SK-N-SH (cell line): ENCODE data around the gene TRAPPC2B. TPM values are rescaled to one million over a fixed set of nuclear protein-coding genes. Genes with fewer than 3 reads are reported as not detected.

Source experiments
- CTCF ChIA-PET: fragments of 300-600, 350-600 bp; formaldehyde crosslinking; extraction: SDS; loops from one replicate; lab custom pipeline; 2021; lab: Yijun Ruan, JAX
- POLR2A ChIA-PET: fragments of 350-600 bp; sonication (Branson Sonifier 250); formaldehyde crosslinking; extraction: SDS; loops from one replicate; lab custom pipeline; 2020; ENCODE audit warnings: antibody characterized with exemption, inconsistent platforms; lab: Yijun Ruan, JAX
- DNase-seq: peaks from one replicate; pipeline ENCODE4 v3.0.0; 2012
- H2AFZ ChIP-seq: fragments of 200-600 bp; sonication (generic); 2 replicates; pipeline ENCODE4 v1.8.1; 2016; ENCODE audit warnings: antibody characterized with exemption, mild to moderate bottlenecking, low read depth
- H3F3A ChIP-seq: fragments of 200-600 bp; sonication (generic); replicated peaks from 2 replicates; pipeline ENCODE3; 2016; ENCODE audit warnings: antibody characterized with exemption, mild to moderate bottlenecking; ENCODE audit not compliant: insufficient read depth
- H3K27ac ChIP-seq, 2 experiments: fragments of 200-500 bp in 1 of 2; fragments of 200-600 bp in 1 of 2; sonication (Bioruptor generic) in 1 of 2; sonication (generic), shearing (Covaris generic) in 1 of 2; 2 replicates each; pipeline versions ENCODE4 v1.5.1 to v1.6.1; 2014 to 2016; ENCODE audit warnings: low read depth in 2 of 2, inconsistent platforms in 1 of 2, low read length in 1 of 2, mild to moderate bottlenecking in 1 of 2, mixed read lengths in 1 of 2
- H3K27me3 ChIP-seq: fragments of 200-600 bp; sonication (generic), shearing (Covaris generic); 2 replicates; pipeline ENCODE4 v1.6.1; 2016; ENCODE audit warnings: mixed run types; ENCODE audit not compliant: insufficient read depth
- H3K36me3 ChIP-seq, 2 experiments: fragments of 200-500 bp in 1 of 2; fragments of 200-600 bp in 1 of 2; sonication (Bioruptor generic) in 1 of 2; sonication (generic) in 1 of 2; replicated peaks in 1 of 2; 2 replicates each; pipeline versions ENCODE3 to v1.5.1; 2014 to 2016; ENCODE audit warnings: low read length in 1 of 2, mild to moderate bottlenecking in 1 of 2; ENCODE audit not compliant: insufficient read depth in 2 of 2, control insufficient read depth in 1 of 2
- H3K4me1 ChIP-seq, 2 experiments: fragments of 200-500 bp in 1 of 2; fragments of 200-600 bp in 1 of 2; sonication (Bioruptor generic) in 1 of 2; sonication (generic), shearing (Covaris generic) in 1 of 2; 2 replicates each; pipeline versions ENCODE4 v1.5.1 to v1.6.1; 2014 to 2016; ENCODE audit warnings: low read depth in 1 of 2, low read length in 1 of 2, mixed run types in 1 of 2; ENCODE audit not compliant: insufficient read depth in 2 of 2, control insufficient read depth in 1 of 2
- H3K4me2 ChIP-seq: fragments of 200-600 bp; sonication (generic), shearing (Covaris generic); 2 replicates; pipeline ENCODE4 v1.6.1; 2017; ENCODE audit warnings: mixed run types
- H3K4me3 ChIP-seq, 2 experiments: fragments of 200-500 bp in 1 of 2; fragments of 200-600 bp in 1 of 2; sonication (Bioruptor generic) in 1 of 2; sonication (generic), shearing (Covaris generic) in 1 of 2; 2 replicates each; pipeline versions ENCODE4 v1.5.1 to v1.8.1; 2014 to 2016; ENCODE audit warnings: low read depth in 2 of 2, inconsistent platforms in 1 of 2, low read length in 1 of 2, mild to moderate bottlenecking in 1 of 2, mixed read lengths in 1 of 2, moderate library complexity in 1 of 2
- H3K79me2 ChIP-seq: fragments of 200-600 bp; sonication (generic); 2 replicates; pipeline ENCODE4 v1.8.1; 2017; ENCODE audit warnings: mild to moderate bottlenecking; ENCODE audit not compliant: insufficient read depth
- H3K9ac ChIP-seq: fragments of 200-600 bp; sonication (generic); 2 replicates; pipeline ENCODE4 v1.6.1; 2017; ENCODE audit warnings: mixed run types
- H3K9me2 ChIP-seq: fragments of 200-600 bp; sonication (generic); 2 replicates; pipeline ENCODE4 v1.6.1; 2017; ENCODE audit warnings: mixed run types
- H3K9me3 ChIP-seq: fragments of 200-600 bp; sonication (generic); 2 replicates; pipeline ENCODE4 v1.6.1; 2017; ENCODE audit warnings: mixed run types, mild to moderate bottlenecking, moderate library complexity
- H4K20me1 ChIP-seq: fragments of 200-600 bp; sonication (generic); 2 replicates; pipeline ENCODE4 v1.6.1; 2017; ENCODE audit warnings: mild to moderate bottlenecking, mixed run types; ENCODE audit not compliant: insufficient read depth
- ELF1 ChIP-seq: IDR thresholded peaks from 2 replicates; pipeline ENCODE4 v1.4.0; 2012
- EP300 ChIP-seq, 2 experiments: IDR thresholded peaks; 2 replicates each; pipeline versions ENCODE4 v1.4.0 to v1.6.1; 2012; ENCODE audit warnings: borderline replicate concordance in 1 of 2, low read depth in 1 of 2, low read length in 1 of 2
- FOSL2 ChIP-seq: IDR thresholded peaks from 2 replicates; pipeline ENCODE4 v1.4.0; 2012; ENCODE audit warnings: low read depth, mild to moderate bottlenecking, moderate library complexity, borderline replicate concordance
- GATA2 ChIP-seq: sonication (generic); formaldehyde crosslinking; IDR thresholded peaks from 2 replicates; pipeline ENCODE4 v1.5.0; 2020; ENCODE audit warnings: mild to moderate bottlenecking, missing genetic modification reagents
- MAX ChIP-seq: IDR thresholded peaks from 2 replicates; pipeline ENCODE4 v1.4.0; 2012; ENCODE audit warnings: low read depth
- MEF2A ChIP-seq: IDR thresholded peaks from 2 replicates; pipeline ENCODE4 v1.4.0; 2012; ENCODE audit warnings: low read depth, borderline replicate concordance
- NFIC ChIP-seq: IDR thresholded peaks from 2 replicates; pipeline ENCODE4 v1.4.0; 2012; ENCODE audit warnings: borderline replicate concordance
- NRF1 ChIP-seq: IDR thresholded peaks from 2 replicates; pipeline ENCODE4 v1.6.1; 2012; ENCODE audit warnings: low read depth, mild to moderate bottlenecking, low read length
- PBX3 ChIP-seq: IDR thresholded peaks from 2 replicates; pipeline ENCODE4; 2012
- RAD21 ChIP-seq: IDR thresholded peaks from 2 replicates; pipeline ENCODE4 v1.6.1; 2012; ENCODE audit warnings: mild to moderate bottlenecking, low read length
- REST ChIP-seq: IDR thresholded peaks from 2 replicates; pipeline ENCODE4 v1.6.1; 2012; ENCODE audit warnings: mild to moderate bottlenecking, low read depth, low read length, moderate library complexity
- RFX5 ChIP-seq: IDR thresholded peaks from 2 replicates; pipeline ENCODE4 v1.6.1; 2012; ENCODE audit warnings: mild to moderate bottlenecking, improper control_type of control experiment, low read length
- RXRA ChIP-seq: IDR thresholded peaks from 2 replicates; pipeline ENCODE4 v1.4.0; 2012; ENCODE audit warnings: low read depth, mild to moderate bottlenecking, borderline replicate concordance
- SIN3A ChIP-seq: IDR thresholded peaks from 2 replicates; pipeline ENCODE4 v1.6.1; 2012; ENCODE audit warnings: low read depth, mild to moderate bottlenecking, low read length, moderate library complexity, borderline replicate concordance
- TEAD4 ChIP-seq: IDR thresholded peaks from 2 replicates; pipeline ENCODE4 v1.4.0; 2012; ENCODE audit warnings: mild to moderate bottlenecking, borderline replicate concordance; ENCODE audit not compliant: insufficient read depth
- USF1 ChIP-seq: IDR thresholded peaks from 2 replicates; pipeline ENCODE4 v1.4.0; 2012; ENCODE audit warnings: low read depth, borderline replicate concordance
- USF2 ChIP-seq: fragments of 150-350 bp; IDR thresholded peaks from 2 replicates; pipeline ENCODE4 v1.6.1; 2017; ENCODE audit warnings: antibody characterized with exemption, low read length, low read depth, borderline replicate concordance
- ZBTB33 ChIP-seq: IDR thresholded peaks from 2 replicates; pipeline ENCODE4 v1.4.0; 2012; ENCODE audit warnings: low read depth, borderline replicate concordance
- WGBS: methylation state at CpG from one replicate; pipeline ENCODE4 v1.1.6; 2017; ENCODE audit warnings: low lambda C conversion rate; 5-methylcytosine and 5-hydroxymethylcytosine counted together
- polyA plus RNA-seq, 3 experiments: library from polyadenylated mRNA; depleted of rRNA; stranded (reverse); fragments of >200 nt; gene quantifications; 2 replicates each; pipeline ENCODE4 v1.2.3, GENCODE V29; 2012

Gene TRAPPC2B
- polyA plus RNA-seq, 1 of the 3 experiments (the other 2 are of a cell fraction) = 21.0 TPM

GRCh38 chr19:57334191-57334590, 29.2 kb upstream of the TRAPPC2B start:
- H3F3A ChIP-seq = peaks cover 5% of the 10 kb centered on the region
- H2AFZ ChIP-seq = no peak overlapping the region
- no peak overlapping the region for H3K9ac ChIP-seq
- H3K27ac ChIP-seq = no peak overlapping the region
- H3K4me2 ChIP-seq = no peak overlapping the region
- 90% methylated on average over 4 of the region's 4 CpGs for WGBS
- H3K27me3 ChIP-seq = no peaks in the 10 kb centered on the region
- DNase-seq = no peak
- no peak overlapping the region for H3K4me3 ChIP-seq
- no peaks in the 10 kb centered on the region for H4K20me1 ChIP-seq
- ChIA-PET CTCF (interaction anchor here (0.6 to 1.5 kb wide), 2 partner anchors 17 to 29 kb away, joined by 3 to 5 read pairs; partner anchors contain the start of gene ZNF304), POLR2A (no interaction called here)
- peaks cover 10 to 20% of the 10 kb centered on the region in 2 experiments for H3K36me3 ChIP-seq
- no peaks in the 10 kb centered on the region for H3K9me2 ChIP-seq
- peaks cover 2% of the 10 kb centered on the region; the same call in 1 of the 2 replicates for H3K79me2 ChIP-seq
- H3K4me1 ChIP-seq = no peaks in the 10 kb centered on the region
- H3K9me3 ChIP-seq = no peaks in the 10 kb centered on the region
- TF ChIP-seq ZBTB33 (no peak), TEAD4 (no peak), RFX5 (no peak), PBX3 (no peak), SIN3A (no peak), USF1 (no peak), EP300 (IDR thresholded peaks at IDR 0.05; ENCODE audit: borderline replicate concordance in 1 of 2, low read depth in 1 of 2, low read length in 1 of 2) (no peak), FOSL2 (no peak), MAX (no peak), NFIC (no peak), MEF2A (no peak), REST (no peak), USF2 (no peak), NRF1 (no peak), GATA2 (CRISPR knock-in tag) (no peak), RXRA (no peak), RAD21 (no peak), ELF1 (no peak)
